ENCODE data around the gene FAM204A.

The FAM204A gene

GRCh38 chr10:118356628-118357027 is 14.5 kb upstream of the FAM204A start:
- Histone ChIP-seq H3K79me1 (ENCODE audit: low read length) (no peaks in the 10 kb centered on the region), H3K56ac (ENCODE audit: low read length) (no peak overlapping the region), H3K4me3 (ENCODE audit: low read length) (no peak overlapping the region), H3K27me3 (ENCODE audit: insufficient read depth, low read length, poor library complexity) (no peaks in the 10 kb centered on the region), H3K4me2 (ENCODE audit: low read length) (no peak overlapping the region), H2BK15ac (replicated peaks; ENCODE audit: low read depth) (no peak overlapping the region), H3K23ac (ENCODE audit: low read length) (no peak overlapping the region), H4K5ac (ENCODE audit: low read length) (no peak overlapping the region), H3K18ac (ENCODE audit: low read length) (no peak overlapping the region), H3K36me3 (ENCODE audit: control insufficient read depth, insufficient read depth, low read length) (no peaks in the 10 kb centered on the region), H2BK5ac (ENCODE audit: low read length) (no peak overlapping the region), H3K4me1 (ENCODE audit: control insufficient read depth, low read depth, low read length) (no peaks in the 10 kb centered on the region), H3K4ac (ENCODE audit: low read depth, low read length) (no peak overlapping the region), H2AK5ac (ENCODE audit: low read length) (no peak overlapping the region), H3K27ac (ENCODE audit: low read depth, low read length) (no peak overlapping the region), H4K8ac (ENCODE audit: low read depth, low read length) (no peak overlapping the region), H3K9ac (ENCODE audit: low read length) (no peak overlapping the region), H2BK120ac (ENCODE audit: low read depth, low read length) (no peak overlapping the region), H3K79me2 (ENCODE audit: control insufficient read depth, insufficient read depth, low read length) (no peaks in the 10 kb centered on the region)
- no CpG with 5 or more reads among the region's 2 CpGs for WGBS (ENCODE audit: extremely low coverage, insufficient coverage, low lambda C conversion rate)
- no peak for DNase-seq

GRCh38 chr10:118355234-118355633 is 13.1 kb upstream of the FAM204A start:
- Histone ChIP-seq H3K4me3 (ENCODE audit: low read length) (no peak overlapping the region), H3K23ac (ENCODE audit: low read length) (no peak overlapping the region), H4K8ac (ENCODE audit: low read depth, low read length) (no peak overlapping the region), H2BK5ac (ENCODE audit: low read length) (no peak overlapping the region), H2BK15ac (replicated peaks; ENCODE audit: low read depth) (no peak overlapping the region), H3K9ac (ENCODE audit: low read length) (no peak overlapping the region), H3K4ac (ENCODE audit: low read depth, low read length) (no peak overlapping the region), H3K79me2 (ENCODE audit: control insufficient read depth, insufficient read depth, low read length) (no peaks in the 10 kb centered on the region), H3K4me2 (ENCODE audit: low read length) (no peak overlapping the region), H3K18ac (ENCODE audit: low read length) (no peak overlapping the region), H3K27ac (ENCODE audit: low read depth, low read length) (no peak overlapping the region), H3K56ac (ENCODE audit: low read length) (no peak overlapping the region), H4K5ac (ENCODE audit: low read length) (no peak overlapping the region), H3K4me1 (ENCODE audit: control insufficient read depth, low read depth, low read length) (no peaks in the 10 kb centered on the region), H2AK5ac (ENCODE audit: low read length) (no peak overlapping the region), H2BK120ac (ENCODE audit: low read depth, low read length) (no peak overlapping the region), H3K27me3 (ENCODE audit: insufficient read depth, low read length, poor library complexity) (no peaks in the 10 kb centered on the region), H3K79me1 (ENCODE audit: low read length) (no peaks in the 10 kb centered on the region), H3K36me3 (ENCODE audit: control insufficient read depth, insufficient read depth, low read length) (no peaks in the 10 kb centered on the region)
- DNase-seq = no peak
- no CpG with 5 or more reads among the region's 3 CpGs for WGBS (ENCODE audit: extremely low coverage, insufficient coverage, low lambda C conversion rate)

GRCh38 chr10:118349235-118349634 is 7.1 kb upstream of the FAM204A start:
- Histone ChIP-seq H3K27ac (ENCODE audit: low read depth, low read length) (no peak overlapping the region), H3K4me2 (ENCODE audit: low read length) (no peak overlapping the region)
- no CpG with 5 or more reads among the region's 3 CpGs for WGBS (ENCODE audit: extremely low coverage, insufficient coverage, low lambda C conversion rate)

GRCh38 chr10:118343549-118343948 is 1.4 kb upstream of the FAM204A start:
- Histone ChIP-seq H4K5ac (ENCODE audit: low read length) (no peak overlapping the region), H3K27me3 (ENCODE audit: insufficient read depth, low read length, poor library complexity) (no peaks in the 10 kb centered on the region)
- no CpG with 5 or more reads among the region's 3 CpGs for WGBS (ENCODE audit: extremely low coverage, insufficient coverage, low lambda C conversion rate)

More at GRCh38 chr10:118349235-118349634, 7.1 kb upstream of the FAM204A start:
- no peak overlapping the region for H3K4me3 ChIP-seq (ENCODE audit: low read length)
- no peak overlapping the region for H2BK15ac ChIP-seq (replicated peaks; ENCODE audit: low read depth)
- H4K5ac ChIP-seq (ENCODE audit: low read length) = no peak overlapping the region
- H3K79me2 ChIP-seq (ENCODE audit: control insufficient read depth, insufficient read depth, low read length) = no peaks in the 10 kb centered on the region
- no peak overlapping the region for H4K8ac ChIP-seq (ENCODE audit: low read depth, low read length)
- DNase-seq = no peak
- H3K27me3 ChIP-seq (ENCODE audit: insufficient read depth, low read length, poor library complexity) = no peaks in the 10 kb centered on the region
- H3K23ac ChIP-seq (ENCODE audit: low read length) = no peak overlapping the region
- H2AK5ac ChIP-seq (ENCODE audit: low read length) = no peak overlapping the region
- no peak overlapping the region for H3K4ac ChIP-seq (ENCODE audit: low read depth, low read length)
- H3K36me3 ChIP-seq (ENCODE audit: control insufficient read depth, insufficient read depth, low read length) = no peaks in the 10 kb centered on the region
- no peaks in the 10 kb centered on the region for H3K4me1 ChIP-seq (ENCODE audit: control insufficient read depth, low read depth, low read length)
- no peak overlapping the region for H3K9ac ChIP-seq (ENCODE audit: low read length)
- no peaks in the 10 kb centered on the region for H3K79me1 ChIP-seq (ENCODE audit: low read length)
- H3K18ac ChIP-seq (ENCODE audit: low read length) = no peak overlapping the region
- no peak overlapping the region for H2BK120ac ChIP-seq (ENCODE audit: low read depth, low read length)
- H2BK5ac ChIP-seq (ENCODE audit: low read length) = no peak overlapping the region
- H3K56ac ChIP-seq (ENCODE audit: low read length) = no peak overlapping the region

GRCh38 chr10:118343115-118343514 is 991 bp upstream of the FAM204A start:
- Histone ChIP-seq H4K5ac (ENCODE audit: low read length) (no peak overlapping the region), H3K4ac (ENCODE audit: low read depth, low read length) (no peak overlapping the region), H3K4me3 (ENCODE audit: low read length) (no peak overlapping the region), H2BK120ac (ENCODE audit: low read depth, low read length) (no peak overlapping the region), H3K36me3 (ENCODE audit: control insufficient read depth, insufficient read depth, low read length) (no peaks in the 10 kb centered on the region), H2BK5ac (ENCODE audit: low read length) (no peak overlapping the region), H3K27ac (ENCODE audit: low read depth, low read length) (no peak overlapping the region), H3K23ac (ENCODE audit: low read length) (no peak overlapping the region), H3K4me1 (ENCODE audit: control insufficient read depth, low read depth, low read length) (no peaks in the 10 kb centered on the region), H3K4me2 (ENCODE audit: low read length) (no peak overlapping the region), H3K18ac (ENCODE audit: low read length) (no peak overlapping the region), H3K56ac (ENCODE audit: low read length) (no peak overlapping the region), H3K79me1 (ENCODE audit: low read length) (peaks cover 10% of the 10 kb centered on the region), H3K27me3 (ENCODE audit: insufficient read depth, low read length, poor library complexity) (no peaks in the 10 kb centered on the region), H2AK5ac (ENCODE audit: low read length) (no peak overlapping the region), H4K8ac (ENCODE audit: low read depth, low read length) (no peak overlapping the region), H3K9ac (ENCODE audit: low read length) (no peak overlapping the region), H3K79me2 (ENCODE audit: control insufficient read depth, insufficient read depth, low read length) (peaks cover 9% of the 10 kb centered on the region), H2BK15ac (replicated peaks; ENCODE audit: low read depth) (no peak overlapping the region)
- WGBS (ENCODE audit: extremely low coverage, insufficient coverage, low lambda C conversion rate) = no CpG with 5 or more reads among the region's 5 CpGs
- DNase-seq = no peak

More at GRCh38 chr10:118343549-118343948, 1.4 kb upstream of the FAM204A start:
- no peak overlapping the region for H4K8ac ChIP-seq (ENCODE audit: low read depth, low read length)
- DNase-seq = no peak
- no peak overlapping the region for H3K27ac ChIP-seq (ENCODE audit: low read depth, low read length)
- no peak overlapping the region for H3K4me2 ChIP-seq (ENCODE audit: low read length)
- no peak overlapping the region for H2BK5ac ChIP-seq (ENCODE audit: low read length)
- H3K79me2 ChIP-seq (ENCODE audit: control insufficient read depth, insufficient read depth, low read length) = peaks cover 8% of the 10 kb centered on the region
- H3K36me3 ChIP-seq (ENCODE audit: control insufficient read depth, insufficient read depth, low read length) = no peaks in the 10 kb centered on the region
- no peak overlapping the region for H2AK5ac ChIP-seq (ENCODE audit: low read length)
- H2BK120ac ChIP-seq (ENCODE audit: low read depth, low read length) = no peak overlapping the region
- no peak overlapping the region for H3K4ac ChIP-seq (ENCODE audit: low read depth, low read length)
- no peak overlapping the region for H3K18ac ChIP-seq (ENCODE audit: low read length)
- H2BK15ac ChIP-seq (replicated peaks; ENCODE audit: low read depth) = no peak overlapping the region
- no peak overlapping the region for H3K9ac ChIP-seq (ENCODE audit: low read length)
- no peak overlapping the region for H3K4me3 ChIP-seq (ENCODE audit: low read length)
- H3K4me1 ChIP-seq (ENCODE audit: control insufficient read depth, low read depth, low read length) = no peaks in the 10 kb centered on the region
- no peak overlapping the region for H3K56ac ChIP-seq (ENCODE audit: low read length)
- H3K23ac ChIP-seq (ENCODE audit: low read length) = no peak overlapping the region
- H3K79me1 ChIP-seq (ENCODE audit: low read length) = peaks cover 8% of the 10 kb centered on the region

- H3K4me1 ChIP-seq (ENCODE audit: control insufficient read depth, low read depth, low read length) = no peaks in the 10 kb centered on the region
- H3K27me3 ChIP-seq (ENCODE audit: insufficient read depth, low read length, poor library complexity) = no peaks in the 10 kb centered on the region
- WGBS (ENCODE audit: extremely low coverage, insufficient coverage, low lambda C conversion rate) = 100% methylated on average over 1 of the region's 7 CpGs
- H3K4me3 ChIP-seq (ENCODE audit: low read length) = no peak overlapping the region
- peaks cover 9% of the 10 kb centered on the region for H3K79me2 ChIP-seq (ENCODE audit: control insufficient read depth, insufficient read depth, low read length)
- H3K9ac ChIP-seq (ENCODE audit: low read length) = peak overlapping the region; percentile 28
- H3K23ac ChIP-seq (ENCODE audit: low read length) = no peak overlapping the region
- H2BK5ac ChIP-seq (ENCODE audit: low read length) = no peak overlapping the region
- no peak overlapping the region for H3K4ac ChIP-seq (ENCODE audit: low read depth, low read length)
- H3K56ac ChIP-seq (ENCODE audit: low read length) = no peak overlapping the region
- no peak overlapping the region for H3K27ac ChIP-seq (ENCODE audit: low read depth, low read length)
- no peak overlapping the region for H2BK120ac ChIP-seq (ENCODE audit: low read depth, low read length)
- no peak overlapping the region for H4K5ac ChIP-seq (ENCODE audit: low read length)
- DNase-seq = peak; percentile 26
- no peak overlapping the region for H4K8ac ChIP-seq (ENCODE audit: low read depth, low read length)
- peak overlapping the region; percentile 57 for H3K4me2 ChIP-seq (ENCODE audit: low read length)
- no peak overlapping the region for H2AK5ac ChIP-seq (ENCODE audit: low read length)
- H3K36me3 ChIP-seq (ENCODE audit: control insufficient read depth, insufficient read depth, low read length) = no peaks in the 10 kb centered on the region
- no peak overlapping the region for H2BK15ac ChIP-seq (replicated peaks; ENCODE audit: low read depth)
- H3K18ac ChIP-seq (ENCODE audit: low read length) = no peak overlapping the region
- H3K79me1 ChIP-seq (ENCODE audit: low read length) = peaks cover 10% of the 10 kb centered on the region
Observed at GRCh38 chr10:118342638-118343020, 505 bp upstream of the FAM204A start.

Measured in mesendoderm (in vitro differentiated cells).